CD8-positive, alpha-beta memory T cell (primary cell): ENCODE measurements around the gene CCBE1. TPM values are rescaled to one million over a fixed set of nuclear protein-coding genes. Genes with fewer than 3 reads are reported as not detected.

Experiments
- CTCF ChIA-PET: fragments of 350-600 bp; sonication (Branson Sonifier 250); formaldehyde crosslinking; loops from one replicate; lab custom pipeline; 2021; ENCODE audit warnings: antibody characterized with exemption; lab: Charles Lee
- POLR2A ChIA-PET: fragments of 350-600 bp; sonication (Branson Sonifier 250); formaldehyde crosslinking; loops from one replicate; lab custom pipeline; 2021; ENCODE audit warnings: antibody characterized with exemption; lab: Charles Lee
- DNase-seq, 5 donors: peaks; one replicate each; pipeline versions ENCODE4 v3.0.0 to v3.0.0-alpha.2; 2020 to 2022; ENCODE audit warnings: mixed read lengths in 1 of 5
- H3K27ac ChIP-seq: one replicate; pipeline ENCODE4 v1.7.0; 2013; ENCODE audit warnings: low read depth, mild to moderate bottlenecking, low read length, moderate library complexity
- H3K27me3 ChIP-seq: 2 replicates; pipeline ENCODE4 v1.7.0; 2013; ENCODE audit warnings: low read length, mild to moderate bottlenecking; ENCODE audit not compliant: insufficient read depth, poor library complexity, severe bottlenecking
- H3K36me3 ChIP-seq: 2 replicates; pipeline ENCODE4 v1.7.0; 2013; ENCODE audit warnings: mild to moderate bottlenecking, low read length, moderate library complexity; ENCODE audit not compliant: insufficient read depth
- H3K4me1 ChIP-seq: 2 replicates; pipeline ENCODE4 v1.7.0; 2013; ENCODE audit warnings: mild to moderate bottlenecking, low read length, moderate library complexity; ENCODE audit not compliant: insufficient read depth
- H3K4me3 ChIP-seq: 2 replicates; pipeline ENCODE4 v1.7.0; 2013; ENCODE audit warnings: mild to moderate bottlenecking, low read length
- H3K9me3 ChIP-seq: 2 replicates; pipeline ENCODE4 v1.7.0; 2013; ENCODE audit warnings: mild to moderate bottlenecking, low read length
- H3K27ac Mint-ChIP-seq, 8 donors: one replicate each; pipeline ENCODE4 v1.8.0; 2020 to 2021; ENCODE audit warnings: mixed read lengths in 8 of 8, mild to moderate bottlenecking in 6 of 8, inconsistent platforms in 3 of 8, moderate library complexity in 3 of 8
- H3K27me3 Mint-ChIP-seq, 2 donors: one replicate each; pipeline ENCODE4 v1.8.0; 2020 to 2021; ENCODE audit warnings: mixed read lengths in 2 of 2, mild to moderate bottlenecking in 1 of 2, moderate library complexity in 1 of 2
- H3K36me3 Mint-ChIP-seq, 3 donors: one replicate each; pipeline ENCODE4 v1.8.0; 2020 to 2021; ENCODE audit warnings: mixed read lengths in 3 of 3, inconsistent platforms in 1 of 3, mild to moderate bottlenecking in 1 of 3
- H3K4me1 Mint-ChIP-seq, 3 donors: one replicate each; pipeline ENCODE4 v1.8.0; 2020 to 2021; ENCODE audit warnings: mixed read lengths in 3 of 3, inconsistent platforms in 1 of 3, mild to moderate bottlenecking in 1 of 3
- H3K4me3 Mint-ChIP-seq, 7 donors: one replicate each; pipeline ENCODE4 v1.8.0; 2020 to 2021; ENCODE audit warnings: mixed read lengths in 7 of 7, mild to moderate bottlenecking in 6 of 7, moderate library complexity in 4 of 7, inconsistent platforms in 2 of 7
- H3K9me3 Mint-ChIP-seq, 5 donors: one replicate each; pipeline ENCODE4 v1.8.0; 2020 to 2022; ENCODE audit warnings: mixed read lengths in 5 of 5, mild to moderate bottlenecking in 3 of 5, moderate library complexity in 2 of 5, inconsistent platforms in 1 of 5
- polyA plus RNA-seq: library from polyadenylated mRNA; unstranded; fragments of 300-500 nt; fragmentation: Illumina TruSeq; gene quantifications from one replicate; pipeline ENCODE4 v1.2.3, GENCODE V29; 2021
- total RNA-seq, 2 experiments: library from RNA; stranded (reverse); gene quantifications; one replicate each; pipeline ENCODE4 v1.2.3, GENCODE V29; 2021

CCBE1 gene
- total and polyA plus RNA-seq, 3 experiments from 2014 or later, result not detected

- H3K36me3 Mint-ChIP-seq, result no peaks in the 10 kb centered on the region
- no peaks in the 10 kb centered on the region for H3K27me3 ChIP-seq
- no peak overlapping the region for H3K4me3 Mint-ChIP-seq
- H3K36me3 ChIP-seq, result no peaks in the 10 kb centered on the region
- POLR2A ChIA-PET, result no interaction called here
- H3K27me3 Mint-ChIP-seq, result peaks cover 0 to 7% of the 10 kb centered on the region in 2 donors
- no peak overlapping the region for H3K4me3 ChIP-seq
- peaks cover 0 to 7% (median 4%) of the 10 kb centered on the region in 5 donors for H3K9me3 Mint-ChIP-seq
- no peaks in the 10 kb centered on the region for H3K4me1 ChIP-seq
- H3K27ac Mint-ChIP-seq, result no peak overlapping the region
- no peak for DNase-seq
- CTCF ChIA-PET, result no interaction called here
- H3K4me1 Mint-ChIP-seq, result no peaks in the 10 kb centered on the region
- H3K9me3 ChIP-seq, result no peaks in the 10 kb centered on the region
- no peak overlapping the region for H3K27ac ChIP-seq
Observed at GRCh38 chr18:59560556-59560955, 136.7 kb downstream of the CCBE1 start.

GRCh38 chr18:59559528-59559927 lies 137.7 kb downstream of the CCBE1 start:
- Mint-ChIP-seq H3K4me1 (no peaks in the 10 kb centered on the region), H3K9me3 (peaks cover 0 to 7% (median 4%) of the 10 kb centered on the region in 5 donors), H3K27ac (no peak overlapping the region), H3K36me3 (no peaks in the 10 kb centered on the region), H3K4me3 (no peak overlapping the region), H3K27me3 (peaks cover 0 to 5% of the 10 kb centered on the region in 2 donors)
- H3K4me1 ChIP-seq, result no peaks in the 10 kb centered on the region
- H3K4me3 ChIP-seq, result no peak overlapping the region
- H3K36me3 ChIP-seq, result no peaks in the 10 kb centered on the region
- ChIA-PET CTCF (no interaction called here), POLR2A (no interaction called here)
- no peak for DNase-seq
- H3K9me3 ChIP-seq, result no peaks in the 10 kb centered on the region
- no peaks in the 10 kb centered on the region for H3K27me3 ChIP-seq
- H3K27ac ChIP-seq, result no peak overlapping the region

GRCh38 chr18:59555995-59556659 lies 141.1 kb downstream of the CCBE1 start:
- no peaks in the 10 kb centered on the region for H3K36me3 ChIP-seq
- H3K27me3 ChIP-seq, result no peaks in the 10 kb centered on the region
- Mint-ChIP-seq H3K4me1 (no peaks in the 10 kb centered on the region), H3K4me3 (no peak overlapping the region), H3K27me3 (no peaks in the 10 kb centered on the region), H3K36me3 (no peaks in the 10 kb centered on the region), H3K27ac (no peak overlapping the region), H3K9me3 (peaks cover 0 to 4% (median 1%) of the 10 kb centered on the region in 5 donors)
- no peak for DNase-seq
- no peak overlapping the region for H3K4me3 ChIP-seq
- CTCF ChIA-PET, result no interaction called here
- POLR2A ChIA-PET, result no interaction called here
- H3K9me3 ChIP-seq, result no peaks in the 10 kb centered on the region
- no peaks in the 10 kb centered on the region for H3K4me1 ChIP-seq
- H3K27ac ChIP-seq, result no peak overlapping the region

- H3K4me1 Mint-ChIP-seq, result no peaks in the 10 kb centered on the region
- no peak for DNase-seq
- H3K4me3 Mint-ChIP-seq, result no peak overlapping the region
- no peaks in the 10 kb centered on the region for H3K9me3 ChIP-seq
- H3K4me3 ChIP-seq, result no peak overlapping the region
- peaks cover 0 to 4% (median 1%) of the 10 kb centered on the region in 5 donors for H3K9me3 Mint-ChIP-seq
- no peaks in the 10 kb centered on the region for H3K36me3 ChIP-seq
- H3K36me3 Mint-ChIP-seq, result no peaks in the 10 kb centered on the region
- no peaks in the 10 kb centered on the region for H3K4me1 ChIP-seq
- no peak overlapping the region for H3K27ac ChIP-seq
- no peaks in the 10 kb centered on the region for H3K27me3 Mint-ChIP-seq
- H3K27me3 ChIP-seq, result no peaks in the 10 kb centered on the region
- CTCF ChIA-PET, result no interaction called here
- POLR2A ChIA-PET, result no interaction called here
- H3K27ac Mint-ChIP-seq, result no peak overlapping the region
Observed at GRCh38 chr18:59554796-59555335, 142.4 kb downstream of the CCBE1 start.

GRCh38 chr18:59553273-59553870 lies 143.9 kb downstream of the CCBE1 start:
- Mint-ChIP-seq H3K9me3 (peaks cover 0 to 4% (median 2%) of the 10 kb centered on the region in 5 donors), H3K27me3 (no peaks in the 10 kb centered on the region), H3K27ac (no peak overlapping the region), H3K4me1 (no peaks in the 10 kb centered on the region), H3K4me3 (no peak overlapping the region), H3K36me3 (no peaks in the 10 kb centered on the region)
- ChIA-PET POLR2A (no interaction called here), CTCF (no interaction called here)
- Histone ChIP-seq H3K27ac (no peak overlapping the region), H3K36me3 (no peaks in the 10 kb centered on the region), H3K4me3 (no peak overlapping the region), H3K27me3 (no peaks in the 10 kb centered on the region), H3K4me1 (no peaks in the 10 kb centered on the region), H3K9me3 (no peaks in the 10 kb centered on the region)
- no peak for DNase-seq

- no peak overlapping the region for H3K4me3 Mint-ChIP-seq
- DNase-seq, result no peak
- no peaks in the 10 kb centered on the region for H3K4me1 ChIP-seq
- H3K4me3 ChIP-seq, result no peak overlapping the region
- POLR2A ChIA-PET, result no interaction called here
- H3K27ac ChIP-seq, result no peak overlapping the region
- H3K27ac Mint-ChIP-seq, result no peak overlapping the region
- CTCF ChIA-PET, result no interaction called here
- no peaks in the 10 kb centered on the region for H3K27me3 Mint-ChIP-seq
- no peaks in the 10 kb centered on the region for H3K4me1 Mint-ChIP-seq
- no peaks in the 10 kb centered on the region for H3K36me3 Mint-ChIP-seq
- H3K9me3 ChIP-seq, result no peaks in the 10 kb centered on the region
- H3K9me3 Mint-ChIP-seq, result peaks cover 0 to 8% (median 1%) of the 10 kb centered on the region in 5 donors
- H3K36me3 ChIP-seq, result no peaks in the 10 kb centered on the region
- H3K27me3 ChIP-seq, result no peaks in the 10 kb centered on the region
Observed at GRCh38 chr18:59551902-59552635, 145.2 kb downstream of the CCBE1 start.

- no peaks in the 10 kb centered on the region for H3K27me3 Mint-ChIP-seq
- POLR2A ChIA-PET, result no interaction called here
- no peak overlapping the region for H3K27ac ChIP-seq
- H3K9me3 ChIP-seq, result no peaks in the 10 kb centered on the region
- no peaks in the 10 kb centered on the region for H3K36me3 ChIP-seq
- DNase-seq, result no peak
- CTCF ChIA-PET, result no interaction called here
- no peaks in the 10 kb centered on the region for H3K4me1 ChIP-seq
- H3K4me3 ChIP-seq, result no peak overlapping the region
- H3K4me1 Mint-ChIP-seq, result no peaks in the 10 kb centered on the region
- peaks cover 0 to 8% (median 0%) of the 10 kb centered on the region in 5 donors for H3K9me3 Mint-ChIP-seq
- no peak overlapping the region for H3K4me3 Mint-ChIP-seq
- H3K27me3 ChIP-seq, result no peaks in the 10 kb centered on the region
- H3K36me3 Mint-ChIP-seq, result no peaks in the 10 kb centered on the region
- H3K27ac Mint-ChIP-seq, result no peak overlapping the region
Observed at GRCh38 chr18:59550174-59550516, 147.1 kb downstream of the CCBE1 start.

GRCh38 chr18:59549503-59550173 lies 147.6 kb downstream of the CCBE1 start:
- POLR2A ChIA-PET, result no interaction called here
- Histone ChIP-seq H3K9me3 (no peaks in the 10 kb centered on the region), H3K4me1 (no peaks in the 10 kb centered on the region), H3K27ac (no peak overlapping the region), H3K36me3 (no peaks in the 10 kb centered on the region), H3K27me3 (no peaks in the 10 kb centered on the region), H3K4me3 (no peak overlapping the region)
- Mint-ChIP-seq H3K9me3 (peaks cover 0 to 8% (median 0%) of the 10 kb centered on the region in 5 donors), H3K4me1 (no peaks in the 10 kb centered on the region), H3K4me3 (no peak overlapping the region), H3K27me3 (no peaks in the 10 kb centered on the region), H3K36me3 (no peaks in the 10 kb centered on the region), H3K27ac (no peak overlapping the region)
- CTCF ChIA-PET, result no interaction called here
- no peak for DNase-seq
